ENCODE measurements around the gene COX18.
A peak's percentile ranks its signal among the peaks of the same experiment; 100 is the strongest.

COX18 gene

DNA sequence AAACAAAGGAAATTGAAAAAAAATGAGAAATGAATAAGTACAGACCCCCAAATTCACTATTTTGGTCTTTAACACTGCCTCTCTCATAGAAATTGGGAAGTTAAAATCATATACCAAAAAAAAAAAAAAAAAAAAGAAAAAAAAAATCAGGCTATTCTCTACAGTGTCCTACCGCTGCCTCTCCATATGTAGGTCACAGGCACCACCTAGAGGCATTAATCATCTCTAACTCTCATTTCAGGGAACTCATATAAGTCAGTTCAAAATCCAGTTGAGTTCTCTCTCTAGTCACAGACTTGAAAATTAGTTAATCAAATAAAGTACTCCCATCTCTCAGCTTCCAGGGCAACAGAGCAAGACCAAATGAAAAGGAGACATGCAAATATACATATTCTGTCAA is 47.9 kb downstream of the COX18 start:
- H3K27ac ChIP-seq (ENCODE audit: poor library complexity, severe bottlenecking): no peak overlapping the region
- DNase-seq (ENCODE audit: low spot score): no peak
- TF ChIP-seq, protein P1, sequence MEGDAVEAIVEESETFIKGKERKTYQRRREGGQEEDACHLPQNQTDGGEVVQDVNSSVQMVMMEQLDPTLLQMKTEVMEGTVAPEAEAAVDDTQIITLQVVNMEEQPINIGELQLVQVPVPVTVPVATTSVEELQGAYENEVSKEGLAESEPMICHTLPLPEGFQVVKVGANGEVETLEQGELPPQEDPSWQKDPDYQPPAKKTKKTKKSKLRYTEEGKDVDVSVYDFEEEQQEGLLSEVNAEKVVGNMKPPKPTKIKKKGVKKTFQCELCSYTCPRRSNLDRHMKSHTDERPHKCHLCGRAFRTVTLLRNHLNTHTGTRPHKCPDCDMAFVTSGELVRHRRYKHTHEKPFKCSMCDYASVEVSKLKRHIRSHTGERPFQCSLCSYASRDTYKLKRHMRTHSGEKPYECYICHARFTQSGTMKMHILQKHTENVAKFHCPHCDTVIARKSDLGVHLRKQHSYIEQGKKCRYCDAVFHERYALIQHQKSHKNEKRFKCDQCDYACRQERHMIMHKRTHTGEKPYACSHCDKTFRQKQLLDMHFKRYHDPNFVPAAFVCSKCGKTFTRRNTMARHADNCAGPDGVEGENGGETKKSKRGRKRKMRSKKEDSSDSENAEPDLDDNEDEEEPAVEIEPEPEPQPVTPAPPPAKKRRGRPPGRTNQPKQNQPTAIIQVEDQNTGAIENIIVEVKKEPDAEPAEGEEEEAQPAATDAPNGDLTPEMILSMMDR (IDR thresholded peaks at IDR 0.05; ENCODE audit: poor library complexity, severe bottlenecking): peak; percentile 77

GRCh38 chr4:73019462-73020047 is 50.0 kb downstream of the COX18 start:
- ATAC-seq (ENCODE audit: low read depth): no peak
- H3K4me3 ChIP-seq (ENCODE audit: severe bottlenecking): no peak overlapping the region

More for the DNA sequence above, 47.9 kb downstream of the COX18 start:
- Histone ChIP-seq H3K27me3 (ENCODE audit: insufficient read depth, poor library complexity, severe bottlenecking) (no peaks in the 10 kb centered on the region), H3K36me3 (ENCODE audit: low read depth) (no peaks in the 10 kb centered on the region), H3K4me1 (ENCODE audit: insufficient read depth, poor library complexity, severe bottlenecking) (no peaks in the 10 kb centered on the region), H3K4me3 (ENCODE audit: severe bottlenecking) (no peak overlapping the region), H3K9me3 (ENCODE audit: severe bottlenecking) (no peaks in the 10 kb centered on the region)
- ATAC-seq (ENCODE audit: low read depth): peak; percentile 83

DNA sequence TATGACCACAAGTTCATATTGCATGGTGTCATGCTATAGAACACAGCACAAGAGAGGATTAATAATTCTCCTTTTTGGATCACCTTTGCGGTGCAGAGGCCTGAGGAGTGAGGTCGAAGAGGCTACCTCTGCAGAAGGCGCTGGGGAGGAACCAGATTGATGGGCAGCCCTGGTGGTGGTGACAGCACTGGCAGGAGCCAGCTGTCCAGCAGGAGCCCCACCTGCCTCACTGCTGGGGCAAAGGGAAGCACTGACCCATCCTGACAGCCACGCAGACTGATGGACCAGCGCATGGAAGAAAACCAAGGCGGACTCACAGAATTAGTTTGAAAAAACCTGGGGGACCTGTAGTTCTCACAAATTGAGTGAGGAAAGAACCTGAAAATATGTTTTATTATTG is 50.9 kb downstream of the COX18 start:
- H3K4me1 ChIP-seq (ENCODE audit: insufficient read depth, poor library complexity, severe bottlenecking): no peaks in the 10 kb centered on the region
- no peak overlapping the region for H3K27ac ChIP-seq (ENCODE audit: poor library complexity, severe bottlenecking)
- TF ChIP-seq, protein P1 (IDR thresholded peaks at IDR 0.05; ENCODE audit: poor library complexity, severe bottlenecking): no peak
- no peaks in the 10 kb centered on the region for H3K9me3 ChIP-seq (ENCODE audit: severe bottlenecking)
- H3K27me3 ChIP-seq (ENCODE audit: insufficient read depth, poor library complexity, severe bottlenecking): no peaks in the 10 kb centered on the region
- H3K36me3 ChIP-seq (ENCODE audit: low read depth): no peaks in the 10 kb centered on the region
- no peak for DNase-seq (ENCODE audit: low spot score)
- H3K4me3 ChIP-seq (ENCODE audit: severe bottlenecking): no peak overlapping the region
- no peak for ATAC-seq (ENCODE audit: low read depth)

More at GRCh38 chr4:73019462-73020047, 50.0 kb downstream of the COX18 start:
- Histone ChIP-seq H3K4me1 (ENCODE audit: insufficient read depth, poor library complexity, severe bottlenecking) (no peaks in the 10 kb centered on the region), H3K27ac (ENCODE audit: poor library complexity, severe bottlenecking) (no peak overlapping the region), H3K27me3 (ENCODE audit: insufficient read depth, poor library complexity, severe bottlenecking) (no peaks in the 10 kb centered on the region), H3K36me3 (ENCODE audit: low read depth) (no peaks in the 10 kb centered on the region), H3K9me3 (ENCODE audit: severe bottlenecking) (no peaks in the 10 kb centered on the region)
- no peak for DNase-seq (ENCODE audit: low spot score)
- TF ChIP-seq, protein P1 (IDR thresholded peaks at IDR 0.05; ENCODE audit: poor library complexity, severe bottlenecking): peak; percentile 84

DNA sequence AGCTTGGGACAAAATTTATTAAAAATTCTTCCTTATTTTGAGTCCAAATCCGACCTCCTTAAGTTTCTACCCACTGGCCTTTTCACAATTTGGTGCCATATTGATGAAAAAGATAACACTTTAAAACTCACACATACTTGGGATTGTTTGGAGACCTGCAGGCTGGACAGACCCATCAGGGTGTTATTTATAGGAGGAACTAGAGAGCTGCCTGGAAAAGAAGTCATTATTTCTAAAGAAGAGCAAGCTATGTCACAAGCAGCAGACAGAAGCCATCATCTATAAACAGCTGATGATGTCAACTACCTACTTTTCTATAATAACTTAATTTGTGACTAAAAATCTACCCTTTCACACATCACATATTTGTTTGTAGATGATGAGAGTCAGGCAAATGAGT is 56.2 kb downstream of the COX18 start:
- H3K4me1 ChIP-seq (ENCODE audit: insufficient read depth, poor library complexity, severe bottlenecking): no peaks in the 10 kb centered on the region
- ATAC-seq (ENCODE audit: low read depth): no peak
- TF ChIP-seq, protein P1 (IDR thresholded peaks at IDR 0.05; ENCODE audit: poor library complexity, severe bottlenecking): no peak

GRCh38 chr4:73012673-73013072 is 56.8 kb downstream of the COX18 start:
- H3K27me3 ChIP-seq (ENCODE audit: insufficient read depth, poor library complexity, severe bottlenecking): no peaks in the 10 kb centered on the region
- no peak for DNase-seq (ENCODE audit: low spot score)
- TF ChIP-seq, protein P1 (IDR thresholded peaks at IDR 0.05; ENCODE audit: poor library complexity, severe bottlenecking): no peak
- no peak for ATAC-seq (ENCODE audit: low read depth)
- no peak overlapping the region for H3K27ac ChIP-seq (ENCODE audit: poor library complexity, severe bottlenecking)
- H3K4me1 ChIP-seq (ENCODE audit: insufficient read depth, poor library complexity, severe bottlenecking): no peaks in the 10 kb centered on the region
- no peaks in the 10 kb centered on the region for H3K36me3 ChIP-seq (ENCODE audit: low read depth)
- no peaks in the 10 kb centered on the region for H3K9me3 ChIP-seq (ENCODE audit: severe bottlenecking)
- H3K4me3 ChIP-seq (ENCODE audit: severe bottlenecking): no peak overlapping the region

More for the DNA sequence above, 56.2 kb downstream of the COX18 start:
- Histone ChIP-seq H3K27ac (ENCODE audit: poor library complexity, severe bottlenecking) (no peak overlapping the region), H3K36me3 (ENCODE audit: low read depth) (no peaks in the 10 kb centered on the region), H3K9me3 (ENCODE audit: severe bottlenecking) (no peaks in the 10 kb centered on the region), H3K27me3 (ENCODE audit: insufficient read depth, poor library complexity, severe bottlenecking) (no peaks in the 10 kb centered on the region), H3K4me3 (ENCODE audit: severe bottlenecking) (no peak overlapping the region)
- DNase-seq (ENCODE audit: low spot score): no peak

Measured in RWPE2 (cell line).